ENCODE data around the gene RILPL1.

DNA sequence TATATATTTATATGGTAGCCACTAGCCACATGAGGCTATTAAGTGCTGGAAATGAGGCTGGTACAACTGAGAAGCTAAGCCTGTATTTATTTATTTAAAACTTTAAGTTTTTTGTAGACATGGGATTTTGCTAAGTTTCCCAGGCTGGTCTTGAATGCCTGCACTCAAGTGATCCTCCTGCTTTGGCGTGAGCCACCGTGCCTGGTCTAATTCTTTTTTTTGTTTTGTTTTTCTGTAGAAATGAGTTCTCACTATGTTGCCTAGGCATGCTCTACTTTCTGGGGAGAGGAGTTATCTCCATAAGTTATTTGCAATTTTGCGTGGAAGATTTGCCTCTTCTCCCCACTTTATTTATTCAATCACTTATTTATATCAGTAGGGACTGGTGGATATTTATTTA lies 80.4 kb downstream of the RILPL1 start:
- TF ChIP-seq SIN3A (IDR thresholded peaks at IDR 0.05; ENCODE audit: borderline replicate concordance, insufficient read depth, low read length): no peak
- no peak for TF ChIP-seq POLR2AphosphoS5 (IDR thresholded peaks at IDR 0.05; ENCODE audit: low read depth, low read length)
- TF ChIP-seq, protein P1, sequence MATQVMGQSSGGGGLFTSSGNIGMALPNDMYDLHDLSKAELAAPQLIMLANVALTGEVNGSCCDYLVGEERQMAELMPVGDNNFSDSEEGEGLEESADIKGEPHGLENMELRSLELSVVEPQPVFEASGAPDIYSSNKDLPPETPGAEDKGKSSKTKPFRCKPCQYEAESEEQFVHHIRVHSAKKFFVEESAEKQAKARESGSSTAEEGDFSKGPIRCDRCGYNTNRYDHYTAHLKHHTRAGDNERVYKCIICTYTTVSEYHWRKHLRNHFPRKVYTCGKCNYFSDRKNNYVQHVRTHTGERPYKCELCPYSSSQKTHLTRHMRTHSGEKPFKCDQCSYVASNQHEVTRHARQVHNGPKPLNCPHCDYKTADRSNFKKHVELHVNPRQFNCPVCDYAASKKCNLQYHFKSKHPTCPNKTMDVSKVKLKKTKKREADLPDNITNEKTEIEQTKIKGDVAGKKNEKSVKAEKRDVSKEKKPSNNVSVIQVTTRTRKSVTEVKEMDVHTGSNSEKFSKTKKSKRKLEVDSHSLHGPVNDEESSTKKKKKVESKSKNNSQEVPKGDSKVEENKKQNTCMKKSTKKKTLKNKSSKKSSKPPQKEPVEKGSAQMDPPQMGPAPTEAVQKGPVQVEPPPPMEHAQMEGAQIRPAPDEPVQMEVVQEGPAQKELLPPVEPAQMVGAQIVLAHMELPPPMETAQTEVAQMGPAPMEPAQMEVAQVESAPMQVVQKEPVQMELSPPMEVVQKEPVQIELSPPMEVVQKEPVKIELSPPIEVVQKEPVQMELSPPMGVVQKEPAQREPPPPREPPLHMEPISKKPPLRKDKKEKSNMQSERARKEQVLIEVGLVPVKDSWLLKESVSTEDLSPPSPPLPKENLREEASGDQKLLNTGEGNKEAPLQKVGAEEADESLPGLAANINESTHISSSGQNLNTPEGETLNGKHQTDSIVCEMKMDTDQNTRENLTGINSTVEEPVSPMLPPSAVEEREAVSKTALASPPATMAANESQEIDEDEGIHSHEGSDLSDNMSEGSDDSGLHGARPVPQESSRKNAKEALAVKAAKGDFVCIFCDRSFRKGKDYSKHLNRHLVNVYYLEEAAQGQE (IDR thresholded peaks at IDR 0.05; ENCODE audit: insufficient read depth in 1 of 2, low read depth in 2 of 2, low read length in 2 of 2): no peak
